Right lobe of liver (tissue), 4 donors: Measurements from ENCODE around the gene ACVR1.

Experiments used
- POLR2A ChIP-seq: fragments of 450-650 bp; IDR thresholded peaks from one replicate; pipeline ENCODE4 v1.6.1; 2017; ENCODE audit warnings: antibody characterized with exemption, mild to moderate bottlenecking
- TF ChIP-seq, protein P1 (sequence below), 4 donors: fragments of 200-600 bp in 3 of 4; fragments of 450-650 bp in 1 of 4; IDR thresholded peaks; one replicate each; pipeline versions ENCODE4 v1.5.1 to v1.8.0; 2016 to 2022; ENCODE audit warnings: antibody characterized with exemption in 4 of 4, mild to moderate bottlenecking in 2 of 4
- donor health status: DM: no; HTN: no; CAD: no.
- donor health status: DM: no; HTN: no; CAD: no.
- donor health status: DM: no; HTN: yes; CAD: no.

DNA sequence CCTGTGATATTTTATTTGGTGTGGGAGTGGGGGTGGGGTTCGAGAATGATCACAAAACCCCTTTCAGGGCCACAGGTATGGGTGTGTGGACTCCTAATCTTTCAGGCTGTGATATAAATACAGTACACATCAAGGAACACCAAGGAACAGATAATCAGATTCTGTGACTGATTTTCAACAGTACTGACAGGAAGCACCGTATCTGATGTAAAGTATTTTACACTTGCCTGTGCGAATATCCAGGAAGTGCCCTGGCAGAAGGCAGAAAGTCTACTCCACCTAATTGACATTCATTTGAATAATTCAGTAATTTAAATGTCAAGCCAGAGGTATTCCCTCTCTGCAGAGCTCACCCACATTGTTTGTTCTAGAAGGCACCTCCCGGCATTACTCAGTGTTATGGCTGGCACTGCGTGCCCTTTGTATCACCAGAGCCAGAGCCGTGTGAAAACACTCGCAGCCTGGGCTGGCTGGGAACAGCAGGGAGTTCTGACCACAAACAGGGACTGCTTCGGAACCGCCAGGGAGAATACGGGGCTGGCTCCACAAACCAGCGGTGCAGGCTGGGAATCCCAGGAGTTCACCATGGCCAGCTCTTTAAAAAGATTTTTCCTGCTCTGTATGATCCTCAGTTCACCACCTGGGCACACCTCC lies 91.8 kb downstream of the ACVR1 start:
- TF ChIP-seq, protein P1, sequence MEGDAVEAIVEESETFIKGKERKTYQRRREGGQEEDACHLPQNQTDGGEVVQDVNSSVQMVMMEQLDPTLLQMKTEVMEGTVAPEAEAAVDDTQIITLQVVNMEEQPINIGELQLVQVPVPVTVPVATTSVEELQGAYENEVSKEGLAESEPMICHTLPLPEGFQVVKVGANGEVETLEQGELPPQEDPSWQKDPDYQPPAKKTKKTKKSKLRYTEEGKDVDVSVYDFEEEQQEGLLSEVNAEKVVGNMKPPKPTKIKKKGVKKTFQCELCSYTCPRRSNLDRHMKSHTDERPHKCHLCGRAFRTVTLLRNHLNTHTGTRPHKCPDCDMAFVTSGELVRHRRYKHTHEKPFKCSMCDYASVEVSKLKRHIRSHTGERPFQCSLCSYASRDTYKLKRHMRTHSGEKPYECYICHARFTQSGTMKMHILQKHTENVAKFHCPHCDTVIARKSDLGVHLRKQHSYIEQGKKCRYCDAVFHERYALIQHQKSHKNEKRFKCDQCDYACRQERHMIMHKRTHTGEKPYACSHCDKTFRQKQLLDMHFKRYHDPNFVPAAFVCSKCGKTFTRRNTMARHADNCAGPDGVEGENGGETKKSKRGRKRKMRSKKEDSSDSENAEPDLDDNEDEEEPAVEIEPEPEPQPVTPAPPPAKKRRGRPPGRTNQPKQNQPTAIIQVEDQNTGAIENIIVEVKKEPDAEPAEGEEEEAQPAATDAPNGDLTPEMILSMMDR (IDR thresholded peaks at IDR 0.05): no peak
- no peak for TF ChIP-seq POLR2A
